Measurements from ENCODE around the gene LMF1.

LMF1 gene

GRCh38 chr16:991345-991744 is 20.6 kb upstream of the LMF1 start:
- no peaks in the 10 kb centered on the region for H3K36me3 ChIP-seq (replicated peaks; ENCODE audit: low read depth, low read length)
- no peak overlapping the region for H2AFZ ChIP-seq (ENCODE audit: low read depth, low read length)
- H3K4me2 ChIP-seq (ENCODE audit: low read length) = no peak overlapping the region
- H3K27ac ChIP-seq (ENCODE audit: low read length) = no peak overlapping the region
- no peaks in the 10 kb centered on the region for H4K20me1 ChIP-seq (ENCODE audit: insufficient read depth, low read length)
- H3K9me3 ChIP-seq (ENCODE audit: insufficient read depth, low read length) = no peaks in the 10 kb centered on the region
- H3K79me2 ChIP-seq (ENCODE audit: low read length) = no peaks in the 10 kb centered on the region
- no peak overlapping the region for H3K4me3 ChIP-seq (ENCODE audit: low read length)
- H3K4me1 ChIP-seq (ENCODE audit: low read length) = no peaks in the 10 kb centered on the region
- H3K27me3 ChIP-seq (ENCODE audit: low read depth, low read length) = peaks cover 17% of the 10 kb centered on the region
- H3K9ac ChIP-seq (ENCODE audit: low read length) = no peak overlapping the region
- TF ChIP-seq EZH2phosphoT487 (IDR thresholded peaks at IDR 0.05; ENCODE audit: low read depth) = no peak
- TF ChIP-seq, protein P1, sequence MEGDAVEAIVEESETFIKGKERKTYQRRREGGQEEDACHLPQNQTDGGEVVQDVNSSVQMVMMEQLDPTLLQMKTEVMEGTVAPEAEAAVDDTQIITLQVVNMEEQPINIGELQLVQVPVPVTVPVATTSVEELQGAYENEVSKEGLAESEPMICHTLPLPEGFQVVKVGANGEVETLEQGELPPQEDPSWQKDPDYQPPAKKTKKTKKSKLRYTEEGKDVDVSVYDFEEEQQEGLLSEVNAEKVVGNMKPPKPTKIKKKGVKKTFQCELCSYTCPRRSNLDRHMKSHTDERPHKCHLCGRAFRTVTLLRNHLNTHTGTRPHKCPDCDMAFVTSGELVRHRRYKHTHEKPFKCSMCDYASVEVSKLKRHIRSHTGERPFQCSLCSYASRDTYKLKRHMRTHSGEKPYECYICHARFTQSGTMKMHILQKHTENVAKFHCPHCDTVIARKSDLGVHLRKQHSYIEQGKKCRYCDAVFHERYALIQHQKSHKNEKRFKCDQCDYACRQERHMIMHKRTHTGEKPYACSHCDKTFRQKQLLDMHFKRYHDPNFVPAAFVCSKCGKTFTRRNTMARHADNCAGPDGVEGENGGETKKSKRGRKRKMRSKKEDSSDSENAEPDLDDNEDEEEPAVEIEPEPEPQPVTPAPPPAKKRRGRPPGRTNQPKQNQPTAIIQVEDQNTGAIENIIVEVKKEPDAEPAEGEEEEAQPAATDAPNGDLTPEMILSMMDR (IDR thresholded peaks at IDR 0.05; ENCODE audit: low read depth, low read length) = no peak

DNA sequence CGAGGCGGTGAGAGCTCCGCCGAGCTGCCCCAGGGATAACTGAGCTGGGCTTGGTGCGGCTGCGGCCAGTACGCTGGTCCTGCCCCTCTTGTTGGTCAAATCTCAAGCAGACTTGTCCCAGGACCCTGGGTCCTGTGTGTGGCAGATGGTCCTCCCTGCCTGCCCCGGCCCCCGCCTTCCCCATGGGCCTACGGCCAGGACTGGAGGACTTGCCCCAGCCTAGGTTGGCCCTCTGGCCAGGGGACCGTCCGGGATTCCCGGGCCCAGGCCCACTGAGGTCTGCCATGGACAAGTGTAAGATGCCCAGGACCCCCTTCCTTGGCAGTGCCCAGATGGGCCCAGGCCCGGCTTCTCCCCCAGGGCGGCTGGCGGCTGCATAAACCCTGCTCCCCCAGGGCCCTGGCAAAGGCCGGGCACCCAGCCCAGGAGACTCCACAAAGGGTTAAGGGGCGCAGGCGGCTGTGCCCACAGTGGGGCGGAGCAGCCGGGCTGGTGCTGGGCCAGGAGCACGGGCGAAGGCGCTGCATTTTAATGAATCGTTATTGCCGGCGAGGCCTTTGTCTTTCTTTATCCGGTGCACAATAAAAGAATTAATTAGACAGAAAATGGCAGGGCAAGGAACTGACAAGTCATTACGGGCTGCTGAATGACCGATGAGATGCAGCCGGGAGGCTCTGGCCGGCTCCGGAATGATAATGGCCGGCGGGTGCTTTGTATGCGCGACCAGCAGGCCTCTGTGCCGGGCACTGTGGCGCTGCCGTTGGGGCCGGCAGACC is 19.9 kb upstream of the LMF1 start:
- Histone ChIP-seq H3K79me2 (ENCODE audit: low read length) (no peaks in the 10 kb centered on the region), H3K36me3 (replicated peaks; ENCODE audit: low read depth, low read length) (no peaks in the 10 kb centered on the region), H3K27me3 (ENCODE audit: low read depth, low read length) (peaks cover 10% of the 10 kb centered on the region), H3K4me3 (ENCODE audit: low read length) (no peak overlapping the region), H3K4me1 (ENCODE audit: low read length) (no peaks in the 10 kb centered on the region), H3K9me3 (ENCODE audit: insufficient read depth, low read length) (no peaks in the 10 kb centered on the region), H3K27ac (ENCODE audit: low read length) (no peak overlapping the region), H3K4me2 (ENCODE audit: low read length) (no peak overlapping the region), H3K9ac (ENCODE audit: low read length) (no peak overlapping the region), H4K20me1 (ENCODE audit: insufficient read depth, low read length) (no peaks in the 10 kb centered on the region), H2AFZ (ENCODE audit: low read depth, low read length) (no peak overlapping the region)
- no peak for TF ChIP-seq EZH2phosphoT487 (IDR thresholded peaks at IDR 0.05; ENCODE audit: low read depth)
- TF ChIP-seq, protein P1 (IDR thresholded peaks at IDR 0.05; ENCODE audit: low read depth, low read length) = no peak

GRCh38 chr16:989354-989814 is 18.6 kb upstream of the LMF1 start:
- Histone ChIP-seq H3K4me1 (ENCODE audit: low read length) (no peaks in the 10 kb centered on the region), H3K9me3 (ENCODE audit: insufficient read depth, low read length) (no peaks in the 10 kb centered on the region), H3K4me2 (ENCODE audit: low read length) (no peak overlapping the region), H2AFZ (ENCODE audit: low read depth, low read length) (no peak overlapping the region), H4K20me1 (ENCODE audit: insufficient read depth, low read length) (no peaks in the 10 kb centered on the region), H3K9ac (ENCODE audit: low read length) (no peak overlapping the region), H3K4me3 (ENCODE audit: low read length) (no peak overlapping the region), H3K27me3 (ENCODE audit: low read depth, low read length) (no peaks in the 10 kb centered on the region), H3K27ac (ENCODE audit: low read length) (no peak overlapping the region), H3K36me3 (replicated peaks; ENCODE audit: low read depth, low read length) (no peaks in the 10 kb centered on the region), H3K79me2 (ENCODE audit: low read length) (no peaks in the 10 kb centered on the region)
- no peak for TF ChIP-seq EZH2phosphoT487 (IDR thresholded peaks at IDR 0.05; ENCODE audit: low read depth)
- TF ChIP-seq, protein P1 (IDR thresholded peaks at IDR 0.05; ENCODE audit: low read depth, low read length) = no peak

GRCh38 chr16:988471-989353 is 17.9 kb upstream of the LMF1 start:
- H3K4me3 ChIP-seq (ENCODE audit: low read length) = no peak overlapping the region
- no peaks in the 10 kb centered on the region for H3K9me3 ChIP-seq (ENCODE audit: insufficient read depth, low read length)
- H3K79me2 ChIP-seq (ENCODE audit: low read length) = no peaks in the 10 kb centered on the region
- no peak overlapping the region for H2AFZ ChIP-seq (ENCODE audit: low read depth, low read length)
- no peak overlapping the region for H3K4me2 ChIP-seq (ENCODE audit: low read length)
- TF ChIP-seq, protein P1 (IDR thresholded peaks at IDR 0.05; ENCODE audit: low read depth, low read length) = no peak
- no peak for TF ChIP-seq EZH2phosphoT487 (IDR thresholded peaks at IDR 0.05; ENCODE audit: low read depth)
- H3K36me3 ChIP-seq (replicated peaks; ENCODE audit: low read depth, low read length) = no peaks in the 10 kb centered on the region
- H3K4me1 ChIP-seq (ENCODE audit: low read length) = no peaks in the 10 kb centered on the region
- no peak overlapping the region for H3K9ac ChIP-seq (ENCODE audit: low read length)
- H4K20me1 ChIP-seq (ENCODE audit: insufficient read depth, low read length) = no peaks in the 10 kb centered on the region
- no peaks in the 10 kb centered on the region for H3K27me3 ChIP-seq (ENCODE audit: low read depth, low read length)
- no peak overlapping the region for H3K27ac ChIP-seq (ENCODE audit: low read length)
